T follicular helper cell (primary cell): ENCODE data around the gene PTPRB.

Source experiments
- DNase-seq: peaks from one replicate; pipeline ENCODE4 v3.0.0-alpha.2; 2020; ENCODE audit warnings: low read depth
- total RNA-seq, 2 experiments: gene quantifications; one replicate each; lab custom pipeline; 2026; lab: John Stamatoyannopoulos, UW

PTPRB gene
- total RNA-seq = 0.04 to 0.12 reads per million in 2 experiments

GRCh38 chr12:70637303-70638085 is at the start of gene PTPRB:
Gene PTPRB (minus strand): TSS chr12:70637429. CDS start chr12:70637395, 34 bp downstream.
- no peak for DNase-seq

GRCh38 chr12:70686907-70687306 is 49.7 kb upstream of the PTPRB start:
- DNase-seq = no peak

- DNase-seq = no peak
These were observed 49.1 kb upstream of the PTPRB start for GRCh38 chr12:70686299-70686698.

- no peak for DNase-seq
These were observed 46.7 kb upstream of the PTPRB start for GRCh38 chr12:70683976-70684375.

GRCh38 chr12:70671698-70672097 is 34.5 kb upstream of the PTPRB start:
- DNase-seq = no peak

- DNase-seq = no peak
These were observed 33.7 kb upstream of the PTPRB start for GRCh38 chr12:70670948-70671347.

GRCh38 chr12:70667253-70667652 is 30.0 kb upstream of the PTPRB start:
- DNase-seq = no peak

- no peak for DNase-seq
These were observed 29.1 kb upstream of the PTPRB start for GRCh38 chr12:70666364-70666763.

GRCh38 chr12:70664465-70664881 is 27.2 kb upstream of the PTPRB start:
- no peak for DNase-seq

- no peak for DNase-seq
These were observed 26.6 kb upstream of the PTPRB start for GRCh38 chr12:70663838-70664237.

GRCh38 chr12:70661466-70662161 is 24.4 kb upstream of the PTPRB start:
- DNase-seq = no peak

GRCh38 chr12:70660620-70661219 is 23.5 kb upstream of the PTPRB start:
- DNase-seq = no peak

- no peak for DNase-seq
These were observed 22.9 kb upstream of the PTPRB start for GRCh38 chr12:70660002-70660604.

GRCh38 chr12:70659077-70659606 is 21.9 kb upstream of the PTPRB start:
- no peak for DNase-seq

- no peak for DNase-seq
These were observed 20.5 kb upstream of the PTPRB start for GRCh38 chr12:70657616-70658286.

GRCh38 chr12:70652451-70652850 is 15.2 kb upstream of the PTPRB start:
- DNase-seq = no peak

GRCh38 chr12:70648831-70649230 is 11.6 kb upstream of the PTPRB start:
- DNase-seq = no peak

- DNase-seq = no peak
These were observed 11.0 kb upstream of the PTPRB start for GRCh38 chr12:70648191-70648590.

GRCh38 chr12:70646850-70647249 is 9.6 kb upstream of the PTPRB start:
- no peak for DNase-seq

GRCh38 chr12:70645494-70646317 is 8.5 kb upstream of the PTPRB start:
- DNase-seq = no peak

- no peak for DNase-seq
These were observed 7.6 kb upstream of the PTPRB start for GRCh38 chr12:70644861-70645260.
